Ishikawa (cell line): ENCODE data around the gene FAXDC2.

Experiments
- REST ChIP-seq: IDR thresholded peaks from 2 replicates; pipeline ENCODE4 v1.6.1; 2012; ENCODE audit warnings: low read depth, mild to moderate bottlenecking
- ZBTB7A ChIP-seq: IDR thresholded peaks from 2 replicates; pipeline ENCODE4 v1.6.1; 2012; ENCODE audit warnings: low read depth

- TF ChIP-seq REST, result no peak
- no peak for TF ChIP-seq ZBTB7A
Measured at GRCh38 chr5:154783774-154784460, 66.5 kb downstream of the FAXDC2 start.
